WTC11 (cell line): Measurements from ENCODE around the gene ZBP1. TPM values are rescaled to one million over a fixed set of nuclear protein-coding genes. Genes with fewer than 3 reads are reported as not detected.

Experiments
- ATAC-seq: fragments of 200-7000 bp; cut with Tn5 transposase; 2 replicates; pipeline ENCODE4 v1.10.0; 2021; ENCODE audit warnings: mild to moderate bottlenecking, moderate library complexity
- CTCF ChIA-PET: fragments of 300-600 bp; sonication (Branson Sonifier 250); formaldehyde crosslinking; loops from one replicate; lab custom pipeline; 2021; ENCODE audit warnings: antibody characterized with exemption; lab: Charles Lee
- POLR2A ChIA-PET: fragments of 350-600 bp; sonication (Branson Sonifier 250); formaldehyde crosslinking; loops from one replicate; lab custom pipeline; 2021; ENCODE audit warnings: antibody characterized with exemption; lab: Charles Lee
- DNase-seq: peaks from one replicate; pipeline ENCODE4 v3.0.0; 2021; ENCODE audit warnings: low spot score
- H3K27ac Mint-ChIP-seq: 2 replicates; pipeline ENCODE4 v1.8.0; 2021; ENCODE audit warnings: mixed read lengths
- H3K27me3 Mint-ChIP-seq: 2 replicates; pipeline ENCODE4 v1.8.0; 2021; ENCODE audit warnings: low read depth, mild to moderate bottlenecking, moderate library complexity, mixed read lengths
- H3K36me3 Mint-ChIP-seq: 2 replicates; pipeline ENCODE4 v1.8.0; 2021; ENCODE audit warnings: mixed read lengths
- H3K4me1 Mint-ChIP-seq: 2 replicates; pipeline ENCODE4 v1.8.0; 2022; ENCODE audit warnings: mixed read lengths
- H3K4me3 Mint-ChIP-seq: 2 replicates; pipeline ENCODE4 v1.8.0; 2021; ENCODE audit warnings: mild to moderate bottlenecking, moderate library complexity, mixed read lengths
- H3K9me3 Mint-ChIP-seq: 2 replicates; pipeline ENCODE4 v1.8.0; 2021; ENCODE audit warnings: mixed read lengths
- ATF1 ChIP-seq: sonication (generic); formaldehyde crosslinking; IDR thresholded peaks from 2 replicates; pipeline ENCODE4 v1.8.1; 2023; ENCODE audit warnings: mild to moderate bottlenecking, moderate library complexity, missing genetic modification reagents
- CREB1 ChIP-seq: sonication (generic); formaldehyde crosslinking; IDR thresholded peaks from 2 replicates; pipeline ENCODE4 v1.8.0; 2023; ENCODE audit warnings: mild to moderate bottlenecking, missing genetic modification reagents
- CREM ChIP-seq: sonication (generic); formaldehyde crosslinking; IDR thresholded peaks from 2 replicates; pipeline ENCODE4 v1.8.1; 2022; ENCODE audit warnings: mild to moderate bottlenecking, missing genetic modification reagents, moderate library complexity
- ELF4 ChIP-seq: sonication (generic); formaldehyde crosslinking; IDR thresholded peaks from 2 replicates; pipeline ENCODE4 v1.8.1; 2022; ENCODE audit warnings: low read depth, mild to moderate bottlenecking, moderate library complexity, missing genetic modification reagents
- FOXK1 ChIP-seq: sonication (generic); formaldehyde crosslinking; IDR thresholded peaks from 2 replicates; pipeline ENCODE4 v1.8.0; 2022; ENCODE audit warnings: mild to moderate bottlenecking, moderate library complexity, missing genetic modification reagents
- GRHL2 ChIP-seq: fragments of 250-450 bp; sonication (Bioruptor Pico); IDR thresholded peaks from 2 replicates; pipeline ENCODE4 v1.8.0; 2022; ENCODE audit warnings: mild to moderate bottlenecking, moderate library complexity; ENCODE audit not compliant: insufficient replicate concordance, severe bottlenecking
- MYBL2 ChIP-seq: sonication (generic); formaldehyde crosslinking; IDR thresholded peaks from 2 replicates; pipeline ENCODE4 v1.8.1; 2023; ENCODE audit warnings: mild to moderate bottlenecking, moderate library complexity, missing genetic modification reagents
- NFATC4 ChIP-seq: fragments of 250-450 bp; sonication (Bioruptor Pico); IDR thresholded peaks from 2 replicates; pipeline ENCODE4 v1.9.0; 2021; ENCODE audit warnings: mild to moderate bottlenecking
- NFYB ChIP-seq: sonication (generic); formaldehyde crosslinking; conservative IDR thresholded peaks from 2 replicates; pipeline ENCODE4 v1.8.0; 2022; ENCODE audit warnings: low read depth, missing genetic modification reagents
- SOX15 ChIP-seq: fragments of 250-450 bp; sonication (Bioruptor Pico); IDR thresholded peaks from 2 replicates; pipeline ENCODE4 v1.9.0; 2021; ENCODE audit warnings: mild to moderate bottlenecking
- ZNF121 ChIP-seq: sonication (generic); formaldehyde crosslinking; IDR thresholded peaks from 2 replicates; pipeline ENCODE4 v1.8.0; 2023; ENCODE audit warnings: missing genetic modification reagents
- ZNF138 ChIP-seq: sonication (generic); formaldehyde crosslinking; conservative IDR thresholded peaks from 2 replicates; pipeline ENCODE4 v1.8.1; 2022; ENCODE audit warnings: mild to moderate bottlenecking, moderate library complexity, missing genetic modification reagents
- ZNF219 ChIP-seq: sonication (generic); formaldehyde crosslinking; IDR thresholded peaks from 2 replicates; pipeline ENCODE4 v1.8.0; 2023; ENCODE audit warnings: missing genetic modification reagents, mild to moderate bottlenecking, borderline replicate concordance
- ZNF232 ChIP-seq: sonication (generic); formaldehyde crosslinking; IDR thresholded peaks from 2 replicates; pipeline ENCODE4 v1.8.0; 2022; ENCODE audit warnings: mild to moderate bottlenecking, missing genetic modification reagents
- ZNF317 ChIP-seq: sonication (generic); formaldehyde crosslinking; IDR thresholded peaks from 2 replicates; pipeline ENCODE4 v1.8.1; 2023; ENCODE audit warnings: low read depth, mild to moderate bottlenecking, moderate library complexity, missing genetic modification reagents, borderline replicate concordance
- ZNF671 ChIP-seq: fragments of 250-450 bp; sonication (Bioruptor Pico); IDR thresholded peaks from 2 replicates; pipeline ENCODE4 v1.8.0; 2021; ENCODE audit warnings: mild to moderate bottlenecking
- total RNA-seq: library from RNA; stranded (reverse); gene quantifications from 3 replicates; pipeline ENCODE4 v1.2.3, GENCODE V29; 2021
- TF ChIP-seq, protein P1 (sequence below): sonication (generic); formaldehyde crosslinking; conservative IDR thresholded peaks from 2 replicates; pipeline ENCODE4 v1.8.1; 2023; ENCODE audit warnings: mild to moderate bottlenecking, low read depth, missing genetic modification reagents, moderate library complexity
- TF ChIP-seq, protein P2 (sequence below): sonication (generic); formaldehyde crosslinking; IDR thresholded peaks from 2 replicates; pipeline ENCODE4 v1.8.0; 2022; ENCODE audit warnings: mild to moderate bottlenecking, missing genetic modification reagents
- TF ChIP-seq, protein P3 (sequence below): fragments of 250-450 bp; sonication (Bioruptor Pico); IDR thresholded peaks from 2 replicates; pipeline ENCODE4 v1.9.0; 2021; ENCODE audit warnings: mild to moderate bottlenecking, borderline replicate concordance
- TF ChIP-seq, protein P4 (sequence below): fragments of 250-450 bp; sonication (Bioruptor Pico); IDR thresholded peaks from 2 replicates; pipeline ENCODE4 v1.9.0; 2021; ENCODE audit warnings: mild to moderate bottlenecking
- TF ChIP-seq, protein P5 (sequence below): sonication (generic); formaldehyde crosslinking; IDR thresholded peaks from 2 replicates; pipeline ENCODE4 v1.8.0; 2022; ENCODE audit warnings: mild to moderate bottlenecking, missing genetic modification reagents

ZBP1 gene
- total RNA-seq, 1 experiment from 2014 or later: not detected

DNA sequence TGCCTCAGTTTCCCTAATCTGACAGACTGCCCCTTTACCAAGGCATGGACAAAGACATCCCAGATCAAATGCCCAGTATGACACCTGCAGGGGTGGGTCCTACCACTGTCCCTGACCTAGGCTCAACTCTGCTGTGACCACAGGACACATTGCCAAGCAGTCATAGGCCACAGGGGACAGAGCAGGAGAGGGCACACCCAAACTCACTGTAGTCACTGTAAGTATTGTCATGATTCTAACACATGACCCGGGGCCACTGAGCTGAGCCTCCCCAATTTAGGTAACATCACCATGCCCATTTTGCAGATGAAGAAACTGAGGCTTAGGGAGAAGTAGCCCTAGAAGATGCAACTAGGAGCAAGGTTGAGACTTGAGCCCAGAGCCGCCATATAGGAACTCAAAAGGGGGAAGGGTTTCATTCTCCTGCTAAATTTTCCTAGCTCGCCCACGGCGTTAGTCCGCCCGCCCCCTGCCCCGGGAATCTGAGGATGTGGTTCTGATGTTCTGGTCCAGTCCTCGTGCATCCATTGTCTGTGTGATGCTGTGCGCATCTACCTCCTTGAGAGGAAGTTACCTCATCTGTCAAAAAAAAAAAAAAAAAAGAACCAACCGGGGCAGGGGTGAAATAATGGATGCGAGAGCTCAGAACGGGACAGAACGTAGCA, 44.8 kb upstream of the ZBP1 start (continued):
- TF ChIP-seq, protein P1, sequence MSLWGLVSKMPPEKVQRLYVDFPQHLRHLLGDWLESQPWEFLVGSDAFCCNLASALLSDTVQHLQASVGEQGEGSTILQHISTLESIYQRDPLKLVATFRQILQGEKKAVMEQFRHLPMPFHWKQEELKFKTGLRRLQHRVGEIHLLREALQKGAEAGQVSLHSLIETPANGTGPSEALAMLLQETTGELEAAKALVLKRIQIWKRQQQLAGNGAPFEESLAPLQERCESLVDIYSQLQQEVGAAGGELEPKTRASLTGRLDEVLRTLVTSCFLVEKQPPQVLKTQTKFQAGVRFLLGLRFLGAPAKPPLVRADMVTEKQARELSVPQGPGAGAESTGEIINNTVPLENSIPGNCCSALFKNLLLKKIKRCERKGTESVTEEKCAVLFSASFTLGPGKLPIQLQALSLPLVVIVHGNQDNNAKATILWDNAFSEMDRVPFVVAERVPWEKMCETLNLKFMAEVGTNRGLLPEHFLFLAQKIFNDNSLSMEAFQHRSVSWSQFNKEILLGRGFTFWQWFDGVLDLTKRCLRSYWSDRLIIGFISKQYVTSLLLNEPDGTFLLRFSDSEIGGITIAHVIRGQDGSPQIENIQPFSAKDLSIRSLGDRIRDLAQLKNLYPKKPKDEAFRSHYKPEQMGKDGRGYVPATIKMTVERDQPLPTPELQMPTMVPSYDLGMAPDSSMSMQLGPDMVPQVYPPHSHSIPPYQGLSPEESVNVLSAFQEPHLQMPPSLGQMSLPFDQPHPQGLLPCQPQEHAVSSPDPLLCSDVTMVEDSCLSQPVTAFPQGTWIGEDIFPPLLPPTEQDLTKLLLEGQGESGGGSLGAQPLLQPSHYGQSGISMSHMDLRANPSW: no peak
- TF ChIP-seq, protein P2, sequence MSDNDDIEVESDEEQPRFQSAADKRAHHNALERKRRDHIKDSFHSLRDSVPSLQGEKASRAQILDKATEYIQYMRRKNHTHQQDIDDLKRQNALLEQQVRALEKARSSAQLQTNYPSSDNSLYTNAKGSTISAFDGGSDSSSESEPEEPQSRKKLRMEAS: no peak
- TF ChIP-seq ATF1 (CRISPR knock-in tag): no peak
- TF ChIP-seq MYBL2 (CRISPR knock-in tag): no peak
- TF ChIP-seq NFYB (CRISPR knock-in tag): no peak
- TF ChIP-seq ZNF671 (CRISPR knock-in tag): no peak
- TF ChIP-seq ZNF219 (CRISPR knock-in tag): no peak

DNA sequence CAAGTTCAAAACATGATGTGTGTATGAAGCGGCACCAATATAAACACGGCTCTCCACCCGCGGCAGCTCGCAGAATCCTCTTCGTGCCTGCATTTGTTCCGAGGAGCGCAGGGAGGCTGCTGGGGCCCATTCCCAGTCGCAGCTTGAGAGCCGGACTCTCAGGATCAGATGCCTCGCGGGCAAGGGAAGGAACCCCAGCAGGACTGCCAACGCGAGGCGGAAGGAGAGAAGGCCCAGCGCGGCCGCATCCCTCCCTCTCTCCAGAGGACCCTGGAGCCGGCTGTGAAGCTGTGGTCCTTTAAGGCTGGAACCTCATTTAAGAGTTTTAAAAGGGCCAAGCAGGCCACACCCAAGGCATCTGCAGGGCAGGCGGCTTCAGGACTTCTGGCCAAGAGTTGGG, 44.2 kb upstream of the ZBP1 start:
- no peaks in the 10 kb centered on the region for H3K9me3 Mint-ChIP-seq
- DNase-seq: peak; percentile 11
- no peak for TF ChIP-seq GRHL2 (CRISPR knock-in tag)
- TF ChIP-seq ELF4: no peak
- TF ChIP-seq FOXK1: no peak
- TF ChIP-seq, protein P3, sequence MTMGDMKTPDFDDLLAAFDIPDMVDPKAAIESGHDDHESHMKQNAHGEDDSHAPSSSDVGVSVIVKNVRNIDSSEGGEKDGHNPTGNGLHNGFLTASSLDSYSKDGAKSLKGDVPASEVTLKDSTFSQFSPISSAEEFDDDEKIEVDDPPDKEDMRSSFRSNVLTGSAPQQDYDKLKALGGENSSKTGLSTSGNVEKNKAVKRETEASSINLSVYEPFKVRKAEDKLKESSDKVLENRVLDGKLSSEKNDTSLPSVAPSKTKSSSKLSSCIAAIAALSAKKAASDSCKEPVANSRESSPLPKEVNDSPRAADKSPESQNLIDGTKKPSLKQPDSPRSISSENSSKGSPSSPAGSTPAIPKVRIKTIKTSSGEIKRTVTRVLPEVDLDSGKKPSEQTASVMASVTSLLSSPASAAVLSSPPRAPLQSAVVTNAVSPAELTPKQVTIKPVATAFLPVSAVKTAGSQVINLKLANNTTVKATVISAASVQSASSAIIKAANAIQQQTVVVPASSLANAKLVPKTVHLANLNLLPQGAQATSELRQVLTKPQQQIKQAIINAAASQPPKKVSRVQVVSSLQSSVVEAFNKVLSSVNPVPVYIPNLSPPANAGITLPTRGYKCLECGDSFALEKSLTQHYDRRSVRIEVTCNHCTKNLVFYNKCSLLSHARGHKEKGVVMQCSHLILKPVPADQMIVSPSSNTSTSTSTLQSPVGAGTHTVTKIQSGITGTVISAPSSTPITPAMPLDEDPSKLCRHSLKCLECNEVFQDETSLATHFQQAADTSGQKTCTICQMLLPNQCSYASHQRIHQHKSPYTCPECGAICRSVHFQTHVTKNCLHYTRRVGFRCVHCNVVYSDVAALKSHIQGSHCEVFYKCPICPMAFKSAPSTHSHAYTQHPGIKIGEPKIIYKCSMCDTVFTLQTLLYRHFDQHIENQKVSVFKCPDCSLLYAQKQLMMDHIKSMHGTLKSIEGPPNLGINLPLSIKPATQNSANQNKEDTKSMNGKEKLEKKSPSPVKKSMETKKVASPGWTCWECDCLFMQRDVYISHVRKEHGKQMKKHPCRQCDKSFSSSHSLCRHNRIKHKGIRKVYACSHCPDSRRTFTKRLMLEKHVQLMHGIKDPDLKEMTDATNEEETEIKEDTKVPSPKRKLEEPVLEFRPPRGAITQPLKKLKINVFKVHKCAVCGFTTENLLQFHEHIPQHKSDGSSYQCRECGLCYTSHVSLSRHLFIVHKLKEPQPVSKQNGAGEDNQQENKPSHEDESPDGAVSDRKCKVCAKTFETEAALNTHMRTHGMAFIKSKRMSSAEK (CRISPR knock-in tag): no peak
- TF ChIP-seq SOX15 (CRISPR knock-in tag): no peak
- TF ChIP-seq ZNF232 (CRISPR knock-in tag): no peak
- no peak for TF ChIP-seq NFATC4 (CRISPR knock-in tag)
- H3K27ac Mint-ChIP-seq: no peak overlapping the region
- no peaks in the 10 kb centered on the region for H3K27me3 Mint-ChIP-seq
- ChIA-PET POLR2A (no interaction called here), CTCF (no interaction called here)
- peaks cover under 1% of the 10 kb centered on the region; the same call in 1 of the 2 replicates for H3K36me3 Mint-ChIP-seq
- H3K4me1 Mint-ChIP-seq: peaks cover 45% of the 10 kb centered on the region
- H3K4me3 Mint-ChIP-seq: no peak overlapping the region
- ATAC-seq: no peak

DNA sequence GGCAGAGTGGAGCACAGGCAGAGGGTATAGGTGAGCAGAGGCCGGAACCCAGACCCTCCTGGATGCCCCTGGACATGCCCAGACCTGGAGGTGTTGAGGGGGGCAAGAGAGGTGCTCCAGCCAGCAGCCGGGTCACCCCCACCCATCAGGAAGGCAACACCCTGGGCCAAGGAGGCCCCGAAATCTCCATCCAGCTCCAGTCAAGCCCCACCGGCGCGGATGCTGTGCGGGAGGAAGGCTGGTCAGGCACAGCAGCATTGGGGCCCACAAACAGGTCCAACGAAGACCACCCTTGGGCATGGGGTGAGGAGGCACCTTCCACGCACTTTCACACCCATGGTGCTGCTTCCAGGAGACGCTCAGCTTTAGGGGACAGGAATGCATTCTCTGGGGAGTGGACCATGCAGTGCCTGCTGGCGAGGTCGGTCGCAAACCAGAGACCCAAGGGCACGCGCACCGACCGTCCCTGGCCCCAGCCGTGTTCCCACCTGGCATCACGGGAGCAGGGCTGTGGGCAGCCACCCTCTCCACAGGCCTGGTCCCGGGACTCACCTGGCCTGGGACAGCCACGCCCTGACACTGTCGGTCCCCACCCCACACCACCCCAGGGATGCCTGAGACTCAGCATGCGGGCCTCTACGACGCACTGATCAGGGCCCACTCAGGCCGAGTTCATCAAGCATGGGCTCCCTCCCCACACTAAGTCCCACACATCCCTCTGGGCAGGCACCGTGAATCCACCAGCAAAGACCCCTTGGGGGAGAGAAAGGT, 43.6 kb upstream of the ZBP1 start:
- POLR2A ChIA-PET: no interaction called here
- no peaks in the 10 kb centered on the region for H3K27me3 Mint-ChIP-seq
- CTCF ChIA-PET: no interaction called here
- ATAC-seq: no peak
- no peaks in the 10 kb centered on the region for H3K9me3 Mint-ChIP-seq
- H3K36me3 Mint-ChIP-seq: peaks cover 6% of the 10 kb centered on the region; the same call in 1 of the 2 replicates
- DNase-seq: peak; percentile 7
- H3K4me1 Mint-ChIP-seq: peaks cover 42% of the 10 kb centered on the region
- H3K27ac Mint-ChIP-seq: no peak overlapping the region
- H3K4me3 Mint-ChIP-seq: no peak overlapping the region
- TF ChIP-seq ZNF317 (CRISPR knock-in tag) (no peak), NFYB (CRISPR knock-in tag) (no peak), FOXK1 (no peak), ZNF138 (CRISPR knock-in tag) (no peak), CREM (no peak), CREB1 (CRISPR knock-in tag) (no peak), ZNF121 (CRISPR knock-in tag) (no peak)
- TF ChIP-seq, protein P4, sequence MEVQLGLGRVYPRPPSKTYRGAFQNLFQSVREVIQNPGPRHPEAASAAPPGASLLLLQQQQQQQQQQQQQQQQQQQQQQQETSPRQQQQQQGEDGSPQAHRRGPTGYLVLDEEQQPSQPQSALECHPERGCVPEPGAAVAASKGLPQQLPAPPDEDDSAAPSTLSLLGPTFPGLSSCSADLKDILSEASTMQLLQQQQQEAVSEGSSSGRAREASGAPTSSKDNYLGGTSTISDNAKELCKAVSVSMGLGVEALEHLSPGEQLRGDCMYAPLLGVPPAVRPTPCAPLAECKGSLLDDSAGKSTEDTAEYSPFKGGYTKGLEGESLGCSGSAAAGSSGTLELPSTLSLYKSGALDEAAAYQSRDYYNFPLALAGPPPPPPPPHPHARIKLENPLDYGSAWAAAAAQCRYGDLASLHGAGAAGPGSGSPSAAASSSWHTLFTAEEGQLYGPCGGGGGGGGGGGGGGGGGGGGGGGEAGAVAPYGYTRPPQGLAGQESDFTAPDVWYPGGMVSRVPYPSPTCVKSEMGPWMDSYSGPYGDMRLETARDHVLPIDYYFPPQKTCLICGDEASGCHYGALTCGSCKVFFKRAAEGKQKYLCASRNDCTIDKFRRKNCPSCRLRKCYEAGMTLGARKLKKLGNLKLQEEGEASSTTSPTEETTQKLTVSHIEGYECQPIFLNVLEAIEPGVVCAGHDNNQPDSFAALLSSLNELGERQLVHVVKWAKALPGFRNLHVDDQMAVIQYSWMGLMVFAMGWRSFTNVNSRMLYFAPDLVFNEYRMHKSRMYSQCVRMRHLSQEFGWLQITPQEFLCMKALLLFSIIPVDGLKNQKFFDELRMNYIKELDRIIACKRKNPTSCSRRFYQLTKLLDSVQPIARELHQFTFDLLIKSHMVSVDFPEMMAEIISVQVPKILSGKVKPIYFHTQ (CRISPR knock-in tag): no peak
- TF ChIP-seq, protein P5, sequence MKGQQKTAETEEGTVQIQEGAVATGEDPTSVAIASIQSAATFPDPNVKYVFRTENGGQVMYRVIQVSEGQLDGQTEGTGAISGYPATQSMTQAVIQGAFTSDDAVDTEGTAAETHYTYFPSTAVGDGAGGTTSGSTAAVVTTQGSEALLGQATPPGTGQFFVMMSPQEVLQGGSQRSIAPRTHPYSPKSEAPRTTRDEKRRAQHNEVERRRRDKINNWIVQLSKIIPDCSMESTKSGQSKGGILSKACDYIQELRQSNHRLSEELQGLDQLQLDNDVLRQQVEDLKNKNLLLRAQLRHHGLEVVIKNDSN (CRISPR knock-in tag): no peak
